ENCODE measurements around the gene SH3TC1.

DNA sequence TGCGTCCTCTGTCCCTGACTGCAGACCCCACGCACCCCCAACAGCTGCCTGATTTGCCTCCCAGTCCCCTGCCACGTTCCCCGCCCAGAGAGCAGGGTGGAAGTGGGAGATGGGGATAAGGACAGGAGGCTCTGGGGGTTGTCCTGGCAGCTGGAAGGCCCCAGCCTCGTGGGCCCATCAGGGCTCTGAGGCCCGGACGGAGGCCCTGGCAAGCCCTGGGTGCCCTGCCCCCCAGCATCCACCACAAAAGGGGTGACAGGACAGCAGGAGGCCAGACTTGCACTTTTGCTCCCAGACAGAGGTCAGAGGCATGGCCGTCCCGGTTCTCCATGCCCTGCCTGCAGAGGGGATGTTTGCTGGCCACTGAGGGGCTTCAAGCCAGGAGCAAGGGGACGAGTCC, 4.7 kb downstream of the SH3TC1 start:
- TF ChIP-seq HDAC6 (IDR thresholded peaks at IDR 0.05; ENCODE audit: low read depth, low read length) (no peak), CHD4 (IDR thresholded peaks at IDR 0.05; ENCODE audit: borderline replicate concordance, low read length) (no peak), HNRNPH1 (optimal IDR thresholded peaks at IDR 0.05; ENCODE audit: low read depth, low read length) (no peak), REST (IDR thresholded peaks at IDR 0.05; ENCODE audit: borderline replicate concordance in 1 of 2, low read depth in 1 of 2, low read length in 2 of 2) (no peak), ZNF572 (CRISPR knock-in tag; IDR thresholded peaks at IDR 0.05) (no peak)
- TF ChIP-seq, protein P1, sequence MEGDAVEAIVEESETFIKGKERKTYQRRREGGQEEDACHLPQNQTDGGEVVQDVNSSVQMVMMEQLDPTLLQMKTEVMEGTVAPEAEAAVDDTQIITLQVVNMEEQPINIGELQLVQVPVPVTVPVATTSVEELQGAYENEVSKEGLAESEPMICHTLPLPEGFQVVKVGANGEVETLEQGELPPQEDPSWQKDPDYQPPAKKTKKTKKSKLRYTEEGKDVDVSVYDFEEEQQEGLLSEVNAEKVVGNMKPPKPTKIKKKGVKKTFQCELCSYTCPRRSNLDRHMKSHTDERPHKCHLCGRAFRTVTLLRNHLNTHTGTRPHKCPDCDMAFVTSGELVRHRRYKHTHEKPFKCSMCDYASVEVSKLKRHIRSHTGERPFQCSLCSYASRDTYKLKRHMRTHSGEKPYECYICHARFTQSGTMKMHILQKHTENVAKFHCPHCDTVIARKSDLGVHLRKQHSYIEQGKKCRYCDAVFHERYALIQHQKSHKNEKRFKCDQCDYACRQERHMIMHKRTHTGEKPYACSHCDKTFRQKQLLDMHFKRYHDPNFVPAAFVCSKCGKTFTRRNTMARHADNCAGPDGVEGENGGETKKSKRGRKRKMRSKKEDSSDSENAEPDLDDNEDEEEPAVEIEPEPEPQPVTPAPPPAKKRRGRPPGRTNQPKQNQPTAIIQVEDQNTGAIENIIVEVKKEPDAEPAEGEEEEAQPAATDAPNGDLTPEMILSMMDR (CRISPR knock-in tag; IDR thresholded peaks at IDR 0.05): no peak

All from HepG2 (cell line).